Activated CD4-positive, CD25-positive, alpha-beta regulatory T cell treated with anti-CD3 and anti-CD28 coated beads, Interleukin-2, amount 50 U/mL, for 24 hours (primary cell): ENCODE measurements around the gene ADGRL3.
"Not testable (repeated sequence)": the region's sequence is repeated elsewhere in the genome, so short reads cannot be mapped to it uniquely, and the experiment has no call there.

Source experiments
- ATAC-seq, 2 donors: fragments of 150-1000 bp; cut with Tn5 transposase; one replicate each; pipeline ENCODE4 v1.10.0; 2021; ENCODE audit warnings: mild to moderate bottlenecking in 1 of 2, moderate library complexity in 1 of 2

ADGRL3 gene

DNA sequence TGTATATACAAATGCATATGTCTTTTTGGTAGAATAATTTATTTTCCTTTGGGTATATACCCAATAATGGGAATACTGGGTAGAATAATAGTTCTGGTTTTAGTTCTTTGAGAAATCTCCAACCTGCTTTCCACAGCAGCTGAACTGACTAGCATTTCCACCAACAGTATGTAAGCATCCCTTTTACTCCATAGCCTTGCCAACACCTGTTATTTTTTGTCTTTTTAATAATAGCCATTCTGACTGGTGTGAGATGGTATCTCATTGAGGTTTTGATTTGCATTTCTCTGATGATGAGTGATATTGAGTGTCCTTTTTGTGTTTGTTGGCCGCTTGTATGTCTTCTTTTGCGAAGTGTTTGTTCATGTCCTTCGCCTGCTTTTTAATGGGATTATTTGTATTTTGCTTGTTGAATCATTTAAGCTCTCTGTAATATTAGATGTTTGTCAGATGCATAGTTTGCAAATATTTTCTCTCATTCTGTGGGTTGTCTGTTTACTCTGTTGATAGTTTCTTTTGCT, 309.7 kb downstream of the ADGRL3 start:
- not testable (repeated sequence) for ATAC-seq

- no peak for ATAC-seq
Measured at GRCh38 chr4:61511716-61512488, 311.8 kb downstream of the ADGRL3 start.

GRCh38 chr4:61514991-61515390, 314.9 kb downstream of the ADGRL3 start:
- no peak for ATAC-seq

- no peak for ATAC-seq
Measured at GRCh38 chr4:61517144-61517543, 317.0 kb downstream of the ADGRL3 start.

- ATAC-seq: no peak
Measured at GRCh38 chr4:61520166-61520565, 320.0 kb downstream of the ADGRL3 start.

DNA sequence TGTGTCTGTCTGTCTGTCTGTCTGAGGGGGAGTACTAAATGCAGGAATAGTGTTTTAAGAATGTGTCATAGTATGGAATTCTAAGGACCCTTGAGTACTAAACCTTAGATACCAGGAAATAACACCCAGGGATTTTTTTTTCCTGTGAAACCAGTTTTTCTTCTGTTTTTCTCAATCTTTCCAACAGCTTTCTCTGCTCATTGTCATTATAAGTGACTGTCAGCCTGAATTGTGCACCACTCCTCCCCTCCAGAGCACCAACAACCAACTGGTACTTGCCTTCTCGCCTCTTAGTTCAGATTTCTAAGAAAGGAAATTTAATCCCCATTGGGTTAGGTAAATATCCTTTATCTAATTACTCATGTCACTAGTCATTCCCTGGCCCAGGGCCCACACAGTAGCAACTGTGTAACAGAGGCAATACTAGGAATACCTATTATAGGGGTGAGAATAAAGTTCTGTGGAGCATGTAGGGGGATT, 320.6 kb downstream of the ADGRL3 start:
- no peak for ATAC-seq

DNA sequence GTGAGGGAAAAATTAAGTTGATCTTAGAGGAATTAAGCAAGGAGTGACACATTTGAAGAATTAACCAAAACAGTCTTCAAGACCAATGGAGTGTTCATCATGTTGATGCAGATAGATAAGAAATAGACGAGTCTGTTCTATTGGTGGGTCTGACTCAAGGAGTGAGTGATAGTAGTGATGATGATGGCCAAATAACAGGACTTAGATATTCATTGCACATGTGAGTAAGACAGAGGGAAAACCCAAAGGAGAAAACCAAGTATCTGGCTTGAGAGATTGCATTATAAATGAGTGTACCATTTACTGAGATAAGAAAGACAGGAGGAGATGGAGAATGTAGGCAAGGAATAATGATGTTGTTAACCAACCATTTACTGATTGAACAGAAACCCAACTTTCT, 321.3 kb downstream of the ADGRL3 start:
- no peak for ATAC-seq

DNA sequence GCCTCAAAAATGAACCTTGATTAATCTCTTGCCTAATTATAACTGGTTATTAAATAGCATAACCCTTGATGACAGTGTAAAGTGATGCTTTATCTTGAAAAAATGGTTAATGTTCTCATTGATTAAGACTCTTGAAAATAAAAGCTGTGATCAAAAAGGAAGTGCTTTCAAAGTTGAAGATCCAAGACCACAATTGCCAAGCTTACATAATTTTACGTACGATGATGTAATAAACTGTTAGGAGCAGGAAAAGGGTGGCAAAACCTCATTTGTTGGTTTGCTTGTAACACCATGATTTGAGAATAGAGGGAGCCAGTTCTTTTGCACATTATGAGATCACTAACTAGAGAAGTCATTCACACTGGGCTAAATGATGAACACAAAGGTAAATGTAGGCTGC, 322.2 kb downstream of the ADGRL3 start:
- no peak for ATAC-seq

DNA sequence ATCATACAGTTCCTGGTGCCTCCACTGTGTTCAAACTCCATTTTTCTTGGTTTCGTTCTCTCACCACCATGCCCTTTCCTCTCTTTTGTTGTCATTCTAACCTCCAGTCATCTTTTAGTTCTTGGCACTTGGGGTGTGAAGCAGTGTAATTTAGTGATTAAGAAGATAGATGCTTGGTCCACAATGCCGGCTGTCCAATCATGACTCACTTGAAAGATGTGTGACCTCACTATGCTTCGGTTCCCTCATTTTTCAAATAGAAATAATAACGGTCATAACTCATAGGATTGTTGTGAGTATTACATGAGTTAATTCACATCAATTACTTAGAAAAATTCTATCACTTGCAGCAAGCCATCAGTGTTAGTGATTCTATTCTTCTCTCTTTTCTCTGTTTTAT, 327.8 kb downstream of the ADGRL3 start:
- ATAC-seq: no peak

GRCh38 chr4:61528595-61528994, 328.5 kb downstream of the ADGRL3 start:
- ATAC-seq: no peak

DNA sequence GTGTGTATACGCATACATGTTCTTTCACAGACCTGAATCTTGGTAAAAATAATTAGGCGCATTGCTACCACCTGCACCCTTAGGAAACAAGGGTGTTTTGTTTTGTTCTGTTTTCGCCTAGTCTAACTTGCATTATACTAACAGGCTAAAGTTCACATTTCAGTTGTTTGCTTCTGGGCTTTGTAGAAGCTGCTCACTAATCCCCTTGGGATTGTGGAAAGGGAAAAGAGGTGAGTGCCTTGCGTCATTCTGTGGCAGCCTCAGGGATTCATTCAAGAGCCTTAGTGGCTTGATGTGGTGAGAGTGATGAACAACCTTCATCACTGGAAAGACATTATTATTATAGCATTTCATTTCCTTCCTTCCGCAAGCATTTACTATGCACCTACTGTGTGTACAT, 331.1 kb downstream of the ADGRL3 start:
- ATAC-seq: no peak

GRCh38 chr4:61532336-61533000, 332.3 kb downstream of the ADGRL3 start:
- ATAC-seq: no peak

DNA sequence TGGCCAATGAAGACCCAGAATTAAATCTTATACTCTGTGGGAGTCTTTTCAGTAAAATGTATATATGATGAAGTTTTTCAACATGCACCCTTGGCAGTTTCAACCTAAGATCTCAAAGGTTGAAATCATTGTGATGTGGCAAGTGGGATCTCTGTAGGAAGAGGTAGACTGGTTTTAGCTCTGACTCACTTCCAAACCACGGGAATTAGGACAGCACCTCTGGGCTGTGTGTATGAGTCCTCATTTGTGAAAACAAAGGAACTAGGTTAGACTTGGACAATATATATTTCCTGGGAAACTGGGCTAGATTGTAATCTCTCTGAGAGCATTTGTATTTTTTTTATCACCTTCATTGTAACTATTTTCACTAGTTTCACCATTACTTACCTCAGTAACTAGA, 333.0 kb downstream of the ADGRL3 start:
- no peak for ATAC-seq

DNA sequence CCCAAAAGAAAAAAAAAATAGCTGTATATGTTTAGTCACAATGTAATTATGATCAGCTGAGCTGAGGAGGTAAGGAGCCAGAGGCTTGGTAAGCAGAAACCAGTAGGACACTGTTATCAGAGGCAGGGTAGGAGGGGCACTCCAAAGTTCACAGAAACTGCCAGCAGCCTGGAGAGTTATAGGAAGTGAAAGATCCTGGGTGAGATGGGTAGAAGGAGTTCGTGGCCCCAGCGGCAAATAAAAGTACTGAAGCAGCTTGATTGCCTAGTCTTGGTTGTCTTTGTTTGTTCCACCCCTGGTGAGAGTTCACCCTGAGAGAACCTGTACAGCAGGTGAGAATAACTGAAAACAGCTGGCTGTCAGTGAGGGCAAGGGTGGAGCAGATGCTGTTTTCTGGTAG, 340.8 kb downstream of the ADGRL3 start:
- no peak for ATAC-seq

DNA sequence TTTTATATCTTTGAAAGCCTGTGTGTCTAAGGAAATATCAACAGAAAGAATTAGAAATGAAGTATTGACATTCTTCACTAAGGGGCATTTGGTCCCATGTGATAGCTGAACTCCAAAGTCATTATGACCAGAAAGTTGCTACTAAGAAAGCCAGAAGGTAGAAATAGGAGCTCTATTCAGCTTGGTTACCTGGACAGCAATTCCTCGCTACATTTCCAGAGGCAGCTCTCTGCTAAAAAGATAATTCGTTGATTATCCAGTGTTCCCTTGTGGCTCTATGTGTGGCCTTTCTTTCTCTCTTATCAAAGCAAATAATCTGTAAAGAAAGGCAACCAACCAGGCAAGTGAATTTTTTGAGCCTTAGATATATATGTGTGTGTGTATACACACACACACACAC, 341.3 kb downstream of the ADGRL3 start:
- ATAC-seq: no peak

- ATAC-seq: no peak
Measured at GRCh38 chr4:61543976-61544375, 343.9 kb downstream of the ADGRL3 start.

GRCh38 chr4:61545902-61546480, 345.9 kb downstream of the ADGRL3 start:
- ATAC-seq: no peak

- ATAC-seq: no peak
Measured at GRCh38 chr4:61549336-61549735, 349.2 kb downstream of the ADGRL3 start.

DNA sequence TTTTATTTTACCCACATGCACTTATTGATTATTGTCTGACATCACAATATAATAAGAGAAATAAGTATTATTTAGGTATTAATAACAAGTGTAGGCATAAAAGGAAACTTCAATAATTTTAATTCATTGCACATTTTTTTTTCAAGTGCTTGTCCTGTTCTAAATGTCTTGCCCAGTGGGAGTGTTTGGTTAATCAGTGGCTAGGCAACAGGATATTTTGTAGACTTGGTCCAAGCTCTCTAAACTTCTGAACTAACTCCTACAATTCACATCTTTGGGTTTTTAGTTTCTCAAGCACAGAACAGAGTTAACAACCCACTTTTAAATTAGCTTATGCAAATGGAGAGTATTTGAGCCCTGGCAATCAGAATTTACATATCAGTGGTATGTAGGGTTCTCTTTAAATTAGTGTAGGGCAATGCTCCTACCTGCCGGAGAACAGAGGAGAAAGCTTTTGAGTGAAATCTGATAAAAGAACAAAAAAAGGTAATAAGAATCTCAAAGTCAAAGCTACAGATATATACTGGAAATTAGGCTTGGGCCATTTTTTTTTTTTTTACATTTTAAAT, 353.5 kb downstream of the ADGRL3 start:
- ATAC-seq: no peak

- no peak for ATAC-seq
Measured at GRCh38 chr4:61555789-61556188, 355.7 kb downstream of the ADGRL3 start.

- ATAC-seq: no peak
Measured at GRCh38 chr4:61556277-61556676, 356.2 kb downstream of the ADGRL3 start.

GRCh38 chr4:61559396-61559795, 359.3 kb downstream of the ADGRL3 start:
- no peak for ATAC-seq

DNA sequence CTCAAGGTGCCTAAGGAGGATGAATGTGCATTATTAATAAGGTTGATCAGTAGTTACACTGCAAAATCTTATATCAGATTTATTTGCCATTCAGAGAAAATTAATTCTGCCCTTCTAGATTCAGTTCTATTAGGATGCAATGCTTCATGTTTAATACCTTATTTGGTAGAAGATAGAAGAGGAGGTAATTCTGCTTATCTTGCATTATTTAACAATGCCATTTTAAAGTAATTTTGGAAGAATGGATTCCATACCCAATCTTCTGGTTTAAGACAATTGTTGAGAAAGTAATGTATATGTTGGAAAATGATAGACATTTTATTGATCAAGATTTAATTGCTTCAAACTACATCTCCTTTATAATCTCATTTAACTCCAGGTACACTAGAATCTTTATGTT, 360.9 kb downstream of the ADGRL3 start:
- no peak for ATAC-seq
